ENCODE data around the gene NOS2.

GRCh38 chr17:27765353-27765752 is 35.0 kb downstream of the NOS2 start:
- TF ChIP-seq CTCF (conservative IDR thresholded peaks at IDR 0.05) (no peak), ZFX (IDR thresholded peaks at IDR 0.05) (no peak)

All from C4-2B (cell line).